Measurements from ENCODE around the gene SUGP1. TPM values are rescaled to one million over a fixed set of nuclear protein-coding genes. Genes with fewer than 3 reads are reported as not detected.

SUGP1 gene
- polyA plus RNA-seq, 1 of the 3 experiments (the other 2 are of a cell fraction): 43.2 TPM

GRCh38 chr19:19285686-19286085 is 34.6 kb downstream of the SUGP1 start:
- Histone ChIP-seq H3K27me3 (ENCODE audit: insufficient read depth) (no peaks in the 10 kb centered on the region), H3K4me2 (no peak overlapping the region), H3K9ac (no peak overlapping the region), H4K20me1 (ENCODE audit: insufficient read depth) (no peaks in the 10 kb centered on the region), H3K9me3 (no peaks in the 10 kb centered on the region), H3K27ac (ENCODE audit: low read depth in 2 of 2, low read length in 1 of 2) (no peak overlapping the region), H3K36me3 (replicated peaks in 1 of 2; ENCODE audit: control insufficient read depth in 1 of 2, insufficient read depth in 2 of 2, low read length in 1 of 2) (peaks cover 22 to 29% of the 10 kb centered on the region in 2 experiments), H3F3A (replicated peaks; ENCODE audit: insufficient read depth) (no peaks in the 10 kb centered on the region), H2AFZ (ENCODE audit: low read depth) (no peak overlapping the region), H3K79me2 (ENCODE audit: insufficient read depth) (no peaks in the 10 kb centered on the region), H3K4me1 (ENCODE audit: control insufficient read depth in 1 of 2, insufficient read depth in 2 of 2, low read depth in 1 of 2, low read length in 1 of 2) (no peaks in the 10 kb centered on the region), H3K4me3 (ENCODE audit: low read depth in 2 of 2, low read length in 1 of 2) (no peak overlapping the region), H3K9me2 (no peaks in the 10 kb centered on the region)
- TF ChIP-seq TEAD4 (IDR thresholded peaks at IDR 0.05; ENCODE audit: borderline replicate concordance, insufficient read depth) (no peak), FOXM1 (IDR thresholded peaks at IDR 0.05; ENCODE audit: low read depth) (no peak), RAD21 (IDR thresholded peaks at IDR 0.05; ENCODE audit: low read length) (no peak), TCF12 (IDR thresholded peaks at IDR 0.05) (no peak), MEF2A (IDR thresholded peaks at IDR 0.05; ENCODE audit: borderline replicate concordance, low read depth) (no peak), FOXJ3 (CRISPR knock-in tag; IDR thresholded peaks at IDR 0.05) (no peak)
- CTCF ChIA-PET: no interaction called here
- no peak for DNase-seq
- POLR2A ChIA-PET: no interaction called here
- 92% methylated on average over 10 of the region's 10 CpGs for WGBS (ENCODE audit: low lambda C conversion rate)

GRCh38 chr19:19280561-19280960 is 39.7 kb downstream of the SUGP1 start:
- Histone ChIP-seq H3K4me2 (no peak overlapping the region), H3K36me3 (replicated peaks in 1 of 2; ENCODE audit: control insufficient read depth in 1 of 2, insufficient read depth in 2 of 2, low read length in 1 of 2) (peaks cover 9 to 65% of the 10 kb centered on the region in 2 experiments), H3K9me3 (no peaks in the 10 kb centered on the region), H3K27me3 (ENCODE audit: insufficient read depth) (no peaks in the 10 kb centered on the region), H4K20me1 (ENCODE audit: insufficient read depth) (no peaks in the 10 kb centered on the region), H3F3A (replicated peaks; ENCODE audit: insufficient read depth) (no peaks in the 10 kb centered on the region), H3K9me2 (no peaks in the 10 kb centered on the region), H2AFZ (ENCODE audit: low read depth) (no peak overlapping the region), H3K79me2 (ENCODE audit: insufficient read depth) (no peaks in the 10 kb centered on the region), H3K4me1 (ENCODE audit: control insufficient read depth in 1 of 2, insufficient read depth in 2 of 2, low read depth in 1 of 2, low read length in 1 of 2) (peaks cover 0 to 12% of the 10 kb centered on the region in 2 experiments; a peak in 1 of 4 replicates), H3K4me3 (ENCODE audit: low read depth in 2 of 2, low read length in 1 of 2) (no peak overlapping the region), H3K27ac (ENCODE audit: low read depth in 2 of 2, low read length in 1 of 2) (no peak overlapping the region), H3K9ac (no peak overlapping the region)
- POLR2A ChIA-PET: no interaction called here
- CTCF ChIA-PET: interaction anchor here (1.1 kb wide), 1 partner anchor 62 kb away, joined by 3 read pairs; no protein-coding TSS in a partner anchor
- WGBS (ENCODE audit: low lambda C conversion rate): 92% methylated on average over 11 of the region's 16 CpGs
- TF ChIP-seq PBX3 (IDR thresholded peaks at IDR 0.05) (no peak), GATA2 (CRISPR knock-in tag; IDR thresholded peaks at IDR 0.05) (no peak), TAF1 (IDR thresholded peaks at IDR 0.05; ENCODE audit: borderline replicate concordance, low read depth, low read length) (no peak), NFIC (IDR thresholded peaks at IDR 0.05; ENCODE audit: borderline replicate concordance) (no peak), SIN3A (IDR thresholded peaks at IDR 0.05; ENCODE audit: borderline replicate concordance, low read depth, low read length) (no peak), NRF1 (IDR thresholded peaks at IDR 0.05; ENCODE audit: low read depth, low read length) (no peak), EP300 (IDR thresholded peaks at IDR 0.05; ENCODE audit: borderline replicate concordance in 1 of 2, low read depth in 1 of 2, low read length in 1 of 2) (no peak), CTCF (IDR thresholded peaks at IDR 0.05) (no peak), GABPA (IDR thresholded peaks at IDR 0.05; ENCODE audit: low read depth) (no peak)
- DNase-seq: no peak
